ENCODE data around the gene ANTXR1.
A peak's percentile ranks its signal among the peaks of the same experiment; 100 is the strongest.

ANTXR1 gene

GRCh38 chr2:69013142-69013839 lies at the start of gene ANTXR1:
Gene ANTXR1 (plus strand): TSS chr2:69013179. CDS start chr2:69013500, 321 bp downstream.
- DNase-seq (ENCODE audit: low read depth): peak; percentile 65

- no peak for DNase-seq (ENCODE audit: low read depth)
These were observed 48.7 kb upstream of the ANTXR1 start for GRCh38 chr2:68964282-68964681.

GRCh38 chr2:68968221-68968620 lies 44.8 kb upstream of the ANTXR1 start:
- DNase-seq (ENCODE audit: low read depth): no peak

GRCh38 chr2:68969736-68970490 lies 43.1 kb upstream of the ANTXR1 start:
- DNase-seq (ENCODE audit: low read depth): no peak

GRCh38 chr2:68970566-68971265 lies 42.3 kb upstream of the ANTXR1 start:
- no peak for DNase-seq (ENCODE audit: low read depth)

GRCh38 chr2:68971591-68972231 lies 41.3 kb upstream of the ANTXR1 start:
- peak; percentile 51 for DNase-seq (ENCODE audit: low read depth)

GRCh38 chr2:68974251-68974650 lies 38.7 kb upstream of the ANTXR1 start, which contains the start of gene GKN1:
Gene GKN1 (plus strand): TSS chr2:68974636. CDS start chr2:68974678, 42 bp downstream.
- DNase-seq (ENCODE audit: low read depth): no peak

GRCh38 chr2:68974946-68975665 lies 37.9 kb upstream of the ANTXR1 start:
- DNase-seq (ENCODE audit: low read depth): no peak

- no peak for DNase-seq (ENCODE audit: low read depth)
These were observed 37.1 kb upstream of the ANTXR1 start for GRCh38 chr2:68975844-68976243.

GRCh38 chr2:68977453-68977852 lies 35.5 kb upstream of the ANTXR1 start:
- DNase-seq (ENCODE audit: low read depth): no peak

- DNase-seq (ENCODE audit: low read depth): no peak
These were observed 34.9 kb upstream of the ANTXR1 start for GRCh38 chr2:68978098-68978497.

- no peak for DNase-seq (ENCODE audit: low read depth)
These were observed 32.0 kb upstream of the ANTXR1 start for GRCh38 chr2:68980956-68981355.

GRCh38 chr2:68987021-68987503 lies 25.9 kb upstream of the ANTXR1 start:
- no peak for DNase-seq (ENCODE audit: low read depth)

GRCh38 chr2:68989035-68989434 lies 23.9 kb upstream of the ANTXR1 start:
- DNase-seq (ENCODE audit: low read depth): no peak

GRCh38 chr2:68992341-68992740 lies 20.6 kb upstream of the ANTXR1 start:
- DNase-seq (ENCODE audit: low read depth): no peak

- no peak for DNase-seq (ENCODE audit: low read depth)
These were observed 20.0 kb upstream of the ANTXR1 start for GRCh38 chr2:68992933-68993332.

- no peak for DNase-seq (ENCODE audit: low read depth)
These were observed 19.3 kb upstream of the ANTXR1 start for GRCh38 chr2:68993660-68994059.

GRCh38 chr2:68994864-68995263 lies 18.1 kb upstream of the ANTXR1 start:
- no peak for DNase-seq (ENCODE audit: low read depth)

GRCh38 chr2:68995916-68996315 lies 17.1 kb upstream of the ANTXR1 start:
- no peak for DNase-seq (ENCODE audit: low read depth)

GRCh38 chr2:68997401-68997800 lies 15.6 kb upstream of the ANTXR1 start:
- DNase-seq (ENCODE audit: low read depth): no peak

GRCh38 chr2:69001879-69002278 lies 11.1 kb upstream of the ANTXR1 start:
- no peak for DNase-seq (ENCODE audit: low read depth)

Data from fibroblast of the conjunctiva (primary cell).